HCT116 (cell line): ENCODE results near the gene CCDC102B. TPM values are rescaled to one million over a fixed set of nuclear protein-coding genes. Genes with fewer than 3 reads are reported as not detected.

Experiments used
- ATAC-seq: fragments of 200-7000 bp; cut with Tn5 transposase; 2 replicates; pipeline ENCODE4 v1.9.1; 2020; ENCODE audit warnings: mild to moderate bottlenecking, moderate library complexity
- BruUV-seq: library from RNA; stranded (reverse); fragments of 400-500 nt; replicated peaks from 2 replicates; lab custom pipeline; 2021; lab: Mats Ljungman, UMichigan
- CTCF ChIA-PET: fragments of 300-600 bp; sonication (Branson Sonifier 250); formaldehyde crosslinking; loops from one replicate; lab custom pipeline; 2021; ENCODE audit warnings: antibody characterized with exemption; lab: Charles Lee
- POLR2A ChIA-PET: fragments of 300-600, 350-600 bp; sonication (Branson Sonifier 250); formaldehyde crosslinking; loops from one replicate; lab custom pipeline; 2021; ENCODE audit warnings: antibody characterized with exemption; lab: Charles Lee
- RAD21 ChIA-PET, 2 experiments: fragments of 300-600 bp; sonication (Branson Sonifier 250); formaldehyde crosslinking; loops; one replicate each; lab custom pipeline; 2023; ENCODE audit warnings: low total read pairs in 2 of 2; ENCODE audit not compliant: uncharacterized antibody in 2 of 2, unreplicated experiment in 2 of 2, low non-redundant PET in 1 of 2; lab: Charles Lee
- DNase-seq: peaks from one replicate; pipeline ENCODE4 v3.0.0-alpha.2; 2010; ENCODE audit warnings: low read depth, low spot score
- H2AFZ ChIP-seq: fragments of 200-600 bp; shearing (Covaris generic), sonication (generic); 2 replicates; pipeline ENCODE4 v1.6.1; 2017; ENCODE audit warnings: low read depth, mixed run types, mixed read lengths, antibody characterized with exemption, low read length; ENCODE audit not compliant: poor library complexity, severe bottlenecking
- H3K27ac ChIP-seq: 2 replicates; pipeline ENCODE4 v1.5.1; 2012; ENCODE audit warnings: low read depth, low read length
- H3K27me3 ChIP-seq: fragments of 200-600 bp; sonication (generic); 2 replicates; pipeline ENCODE4 v1.6.1; 2016; ENCODE audit warnings: mixed run types, low read length, mixed read lengths; ENCODE audit not compliant: insufficient read depth
- H3K36me3 ChIP-seq, 2 experiments: fragments of 200-500 bp in 1 of 2; fragments of 200-600 bp in 1 of 2; sonication (Bioruptor generic) in 1 of 2; sonication (generic) in 1 of 2; 2 replicates each; pipeline versions ENCODE4 v1.5.1 to v1.6.1; 2014 to 2016; ENCODE audit warnings: low read length in 2 of 2, inconsistent platforms in 1 of 2, mixed read lengths in 1 of 2, mixed run types in 1 of 2; ENCODE audit not compliant: insufficient read depth in 2 of 2, control insufficient read depth in 1 of 2
- H3K4me1 ChIP-seq, 2 experiments: fragments of 200-600 bp in 1 of 2; sonication (generic) in 1 of 2; 2 replicates each; pipeline versions ENCODE4 v1.5.1 to v1.6.1; 2012 to 2017; ENCODE audit warnings: low read length in 2 of 2, inconsistent platforms in 1 of 2, mild to moderate bottlenecking in 1 of 2, mixed read lengths in 1 of 2, mixed run types in 1 of 2, moderate library complexity in 1 of 2; ENCODE audit not compliant: insufficient read depth in 2 of 2, control insufficient read depth in 1 of 2
- H3K4me2 ChIP-seq: fragments of 200-600 bp; sonication (generic); 2 replicates; pipeline ENCODE4 v1.6.1; 2017; ENCODE audit warnings: mixed run types, low read length, mixed read lengths
- H3K4me3 ChIP-seq, 2 experiments: fragments of 200-600 bp in 1 of 2; sonication (generic) in 1 of 2; replicated peaks in 1 of 2; 2 replicates each; pipeline ENCODE4 v1.5.1; 2011 to 2016; ENCODE audit warnings: low read length in 2 of 2, control low read depth in 1 of 2, low read depth in 1 of 2, mild to moderate bottlenecking in 1 of 2, mixed read lengths in 1 of 2, mixed run types in 1 of 2
- H3K79me2 ChIP-seq: fragments of 200-600 bp; sonication (generic); 2 replicates; pipeline ENCODE4 v1.6.1; 2017; ENCODE audit warnings: mild to moderate bottlenecking, mixed run types, low read length, moderate library complexity, mixed read lengths; ENCODE audit not compliant: insufficient read depth
- H3K9ac ChIP-seq: fragments of 200-600 bp; sonication (generic); 2 replicates; pipeline ENCODE4 v1.6.1; 2016; ENCODE audit warnings: low read length, mixed read lengths
- H3K9me2 ChIP-seq: fragments of 200-600 bp; sonication (generic), shearing (Covaris generic); 2 replicates; pipeline ENCODE4 v1.6.1; 2017; ENCODE audit warnings: mixed run types, mild to moderate bottlenecking, moderate library complexity; ENCODE audit not compliant: insufficient read depth
- H3K9me3 ChIP-seq, 2 experiments: fragments of 200-500 bp in 1 of 2; fragments of 200-600 bp in 1 of 2; sonication (Bioruptor generic) in 1 of 2; sonication (generic) in 1 of 2; 2 replicates each; pipeline ENCODE4 v1.6.1; 2014 to 2017; ENCODE audit warnings: low read length in 2 of 2, mixed read lengths in 2 of 2, inconsistent platforms in 1 of 2, low read depth in 1 of 2, mild to moderate bottlenecking in 1 of 2, mixed run types in 1 of 2, moderate library complexity in 1 of 2; ENCODE audit not compliant: control insufficient read depth in 1 of 2, insufficient read depth in 1 of 2
- H4K20me1 ChIP-seq: fragments of 200-600 bp; sonication (generic), shearing (Covaris generic); 2 replicates; pipeline ENCODE4 v1.6.1; 2017; ENCODE audit warnings: mixed run types, mild to moderate bottlenecking, moderate library complexity; ENCODE audit not compliant: insufficient read depth
- POLR2A ChIP-seq: IDR thresholded peaks from 2 replicates; pipeline ENCODE4 v1.7.0; 2011; ENCODE audit warnings: borderline replicate concordance; ENCODE audit not compliant: insufficient read depth, insufficient read length; ENCODE audit errors: extremely low read depth
- RAD21 ChIP-seq: IDR thresholded peaks from 2 replicates; pipeline ENCODE4 v1.6.1; 2012; ENCODE audit warnings: low read depth, mild to moderate bottlenecking
- SRF ChIP-seq: IDR thresholded peaks from 2 replicates; pipeline ENCODE4 v1.6.1; 2012; ENCODE audit warnings: low read depth
- TCF7L2 ChIP-seq: IDR thresholded peaks from 2 replicates; pipeline ENCODE4 v1.7.0; 2011; ENCODE audit warnings: borderline replicate concordance, inconsistent platforms; ENCODE audit not compliant: insufficient read depth, insufficient read length; ENCODE audit errors: extremely low read depth
- intact Hi-C: fragments of 100-400 bp; cut with micrococcal nuclease; formaldehyde crosslinking; loops from 2 replicates; pipeline ENCODE4 v1.10.0; 2022
- total RNA-seq: library from RNA; stranded (reverse); gene quantifications from one replicate; pipeline ENCODE4 v1.2.1, GENCODE V29; 2021; ENCODE audit not compliant: unreplicated experiment
- TF ChIP-seq, protein P1 (sequence below), 3 experiments: fragments of 200-600 bp in 1 of 3; sonication (generic) in 1 of 3; IDR thresholded peaks in 2 of 3; conservative IDR thresholded peaks in 1 of 3; 2 replicates each; pipeline ENCODE4 v1.5.1; 2012 to 2017; ENCODE audit warnings: low read depth in 2 of 3, low read length in 2 of 3, antibody characterized with exemption in 1 of 3, borderline replicate concordance in 1 of 3, control low read depth in 1 of 3, mild to moderate bottlenecking in 1 of 3, mixed read lengths in 1 of 3, mixed run types in 1 of 3, moderate library complexity in 1 of 3; ENCODE audit not compliant: insufficient read depth in 1 of 3

Gene CCDC102B
- total RNA-seq, 1 experiment from 2014 or later = 1.9 TPM

DNA sequence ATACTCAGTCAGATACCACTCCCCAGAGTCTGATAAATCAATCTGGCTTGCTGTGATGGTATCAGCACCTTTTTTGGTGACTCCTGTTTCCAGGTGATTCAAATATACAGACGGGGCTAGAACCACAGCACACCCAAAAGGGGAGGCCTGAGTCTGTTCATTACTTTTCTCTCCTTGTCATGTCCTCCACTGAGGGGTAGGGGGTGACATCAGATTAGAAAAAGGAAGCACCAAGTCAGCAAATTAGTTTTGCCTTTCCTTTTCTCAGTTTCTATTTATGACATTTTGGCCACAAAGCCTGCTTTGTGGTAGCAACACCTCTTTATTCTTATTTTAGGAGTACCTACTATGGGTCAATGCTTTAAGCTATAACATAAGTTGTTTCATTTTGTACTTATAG, 127.4 kb downstream of the CCDC102B start:
- no peak for DNase-seq
- H3K9me2 ChIP-seq = no peaks in the 10 kb centered on the region
- intact Hi-C loops = loop anchor here (10.0 kb wide), 1 partner anchor 1160 kb away; no protein-coding TSS in a partner anchor
- RAD21 ChIA-PET = no interaction called here
- H3K27me3 ChIP-seq = no peaks in the 10 kb centered on the region
- CTCF ChIA-PET = no interaction called here
- no peak overlapping the region for H3K9ac ChIP-seq
- POLR2A ChIA-PET = no interaction called here
- TF ChIP-seq RAD21 (peak; percentile 58), SRF (no peak), TCF7L2 (no peak), POLR2A (no peak)
- TF ChIP-seq, protein P1, sequence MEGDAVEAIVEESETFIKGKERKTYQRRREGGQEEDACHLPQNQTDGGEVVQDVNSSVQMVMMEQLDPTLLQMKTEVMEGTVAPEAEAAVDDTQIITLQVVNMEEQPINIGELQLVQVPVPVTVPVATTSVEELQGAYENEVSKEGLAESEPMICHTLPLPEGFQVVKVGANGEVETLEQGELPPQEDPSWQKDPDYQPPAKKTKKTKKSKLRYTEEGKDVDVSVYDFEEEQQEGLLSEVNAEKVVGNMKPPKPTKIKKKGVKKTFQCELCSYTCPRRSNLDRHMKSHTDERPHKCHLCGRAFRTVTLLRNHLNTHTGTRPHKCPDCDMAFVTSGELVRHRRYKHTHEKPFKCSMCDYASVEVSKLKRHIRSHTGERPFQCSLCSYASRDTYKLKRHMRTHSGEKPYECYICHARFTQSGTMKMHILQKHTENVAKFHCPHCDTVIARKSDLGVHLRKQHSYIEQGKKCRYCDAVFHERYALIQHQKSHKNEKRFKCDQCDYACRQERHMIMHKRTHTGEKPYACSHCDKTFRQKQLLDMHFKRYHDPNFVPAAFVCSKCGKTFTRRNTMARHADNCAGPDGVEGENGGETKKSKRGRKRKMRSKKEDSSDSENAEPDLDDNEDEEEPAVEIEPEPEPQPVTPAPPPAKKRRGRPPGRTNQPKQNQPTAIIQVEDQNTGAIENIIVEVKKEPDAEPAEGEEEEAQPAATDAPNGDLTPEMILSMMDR (IDR thresholded peaks at IDR 0.05 in 2 of 3, conservative IDR thresholded peaks at IDR 0.05 in 1 of 3; ENCODE audit: borderline replicate concordance in 1 of 3, insufficient read depth in 1 of 3, low read depth in 2 of 3, low read length in 2 of 3) = peak; percentile 10 to 40 (median 22); a peak in 2 of 6 replicates
- TF ChIP-seq, all 23 proteins: peak for 2
- Histone ChIP-seq H3K36me3 (no peaks in the 10 kb centered on the region), H3K79me2 (no peaks in the 10 kb centered on the region), H3K27ac (no peak overlapping the region), H4K20me1 (no peaks in the 10 kb centered on the region), H2AFZ (no peak overlapping the region), H3K4me3 (no peak overlapping the region), H3K9me3 (no peaks in the 10 kb centered on the region), H3K4me2 (no peak overlapping the region), H3K4me1 (no peaks in the 10 kb centered on the region)
- BruUV-seq = no TSS peak
- peak; percentile 59; the same call in 1 of the 2 replicates for ATAC-seq
